GM21423 (cell line): ENCODE measurements around the gene APOC3.

Experiments used
- ATAC-seq: cut with Tn5 transposase; IDR thresholded peaks from one replicate; pipeline ENCODE4 v1.9.1; 2021; ENCODE audit warnings: mild to moderate bottlenecking, moderate library complexity; ENCODE audit not compliant: unreplicated experiment

Gene APOC3

GRCh38 chr11:116869610-116870009, 39.9 kb downstream of the APOC3 start:
- no peak for ATAC-seq

GRCh38 chr11:116870054-116870453, 40.3 kb downstream of the APOC3 start:
- ATAC-seq, result no peak

- ATAC-seq, result no peak
Measured at GRCh38 chr11:116871248-116871647, 41.5 kb downstream of the APOC3 start.

GRCh38 chr11:116873381-116873780, 43.7 kb downstream of the APOC3 start:
- ATAC-seq, result no peak

- no peak for ATAC-seq
Measured at GRCh38 chr11:116874251-116874650, 44.5 kb downstream of the APOC3 start.

GRCh38 chr11:116875194-116875593, 45.5 kb downstream of the APOC3 start:
- no peak for ATAC-seq

- ATAC-seq, result no peak
Measured at GRCh38 chr11:116876656-116877055, 46.9 kb downstream of the APOC3 start.

- no peak for ATAC-seq
Measured at GRCh38 chr11:116879800-116880625, 50.3 kb downstream of the APOC3 start.

GRCh38 chr11:116881143-116881542, 51.4 kb downstream of the APOC3 start:
- no peak for ATAC-seq

GRCh38 chr11:116882386-116882785, 52.7 kb downstream of the APOC3 start:
- ATAC-seq, result no peak
